KMS-11 (cell line): Measurements from ENCODE around the gene TMEM54.

Source experiments
- H2AFZ ChIP-seq: fragments of 200-600 bp; sonication (generic); 2 replicates; pipeline ENCODE4 v1.6.1; 2016; ENCODE audit warnings: antibody characterized with exemption, mixed run types, low read depth
- H3K27ac ChIP-seq: fragments of 200-600 bp; sonication (generic); 2 replicates; pipeline ENCODE4 v1.6.1; 2016; ENCODE audit warnings: mild to moderate bottlenecking, mixed run types
- H3K27me3 ChIP-seq: fragments of 200-600 bp; sonication (generic); 2 replicates; pipeline ENCODE4 v1.6.1; 2017; ENCODE audit warnings: mild to moderate bottlenecking, low read depth, mixed run types, moderate library complexity; ENCODE audit not compliant: insufficient read depth
- H3K36me3 ChIP-seq: fragments of 200-600 bp; sonication (generic); 2 replicates; pipeline ENCODE4 v1.6.1; 2017; ENCODE audit warnings: mild to moderate bottlenecking, mixed run types; ENCODE audit not compliant: insufficient read depth
- H3K4me1 ChIP-seq: fragments of 200-600 bp; sonication (generic); 2 replicates; pipeline ENCODE4 v1.6.1; 2016; ENCODE audit warnings: mild to moderate bottlenecking, low read depth, mixed run types; ENCODE audit not compliant: poor library complexity, severe bottlenecking
- H3K4me2 ChIP-seq: fragments of 200-600 bp; sonication (generic); 2 replicates; pipeline ENCODE4 v1.7.0; 2016; ENCODE audit warnings: mild to moderate bottlenecking, mixed run types
- H3K4me3 ChIP-seq: fragments of 200-600 bp; sonication (generic); IDR thresholded peaks from 2 replicates; pipeline ENCODE4 v1.6.1; 2017; ENCODE audit warnings: low read depth, low read length, mixed read lengths; ENCODE audit not compliant: insufficient read depth
- H3K79me2 ChIP-seq: fragments of 200-600 bp; sonication (generic); 2 replicates; pipeline ENCODE4 v1.6.1; 2016; ENCODE audit warnings: low read depth, mixed run types; ENCODE audit not compliant: insufficient read depth
- H3K9ac ChIP-seq: fragments of 200-600 bp; sonication (generic); 2 replicates; pipeline ENCODE4 v1.6.1; 2016; ENCODE audit warnings: mild to moderate bottlenecking, mixed run types
- H4K20me1 ChIP-seq: fragments of 200-600 bp; sonication (generic); 2 replicates; pipeline ENCODE4 v1.6.1; 2016; ENCODE audit warnings: mild to moderate bottlenecking, mixed run types; ENCODE audit not compliant: insufficient read depth
- CTCF ChIP-seq: fragments of 200-600 bp; sonication (generic); conservative IDR thresholded peaks from 2 replicates; pipeline ENCODE4 v1.6.1; 2017; ENCODE audit warnings: low read depth, mild to moderate bottlenecking, antibody characterized with exemption, low read length, moderate library complexity, mixed read lengths

TMEM54 gene

GRCh38 chr1:32947669-32948389, 46.6 kb upstream of the TMEM54 start:
- Histone ChIP-seq H3K27ac (no peak overlapping the region), H3K4me3 (no peak overlapping the region), H3K9ac (no peak overlapping the region), H4K20me1 (no peaks in the 10 kb centered on the region), H3K27me3 (no peaks in the 10 kb centered on the region), H3K79me2 (no peaks in the 10 kb centered on the region), H3K4me2 (no peak overlapping the region), H3K36me3 (no peaks in the 10 kb centered on the region), H3K4me1 (peaks cover 11% of the 10 kb centered on the region), H2AFZ (no peak overlapping the region)
- no peak for TF ChIP-seq CTCF

- Histone ChIP-seq H3K4me1 (peaks cover 14% of the 10 kb centered on the region), H3K9ac (no peak overlapping the region), H4K20me1 (no peaks in the 10 kb centered on the region), H3K4me3 (no peak overlapping the region), H3K27ac (no peak overlapping the region), H3K79me2 (no peaks in the 10 kb centered on the region), H3K4me2 (no peak overlapping the region), H2AFZ (no peak overlapping the region), H3K36me3 (no peaks in the 10 kb centered on the region), H3K27me3 (no peaks in the 10 kb centered on the region)
- no peak for TF ChIP-seq CTCF
These were observed 45.2 kb upstream of the TMEM54 start for GRCh38 chr1:32946413-32946812.

GRCh38 chr1:32944180-32944579, 43.0 kb upstream of the TMEM54 start:
- no peaks in the 10 kb centered on the region for H3K36me3 ChIP-seq
- H3K9ac ChIP-seq = no peak overlapping the region
- no peak overlapping the region for H3K4me2 ChIP-seq
- H2AFZ ChIP-seq = no peak overlapping the region
- no peaks in the 10 kb centered on the region for H3K27me3 ChIP-seq
- H3K4me3 ChIP-seq = no peak overlapping the region
- TF ChIP-seq CTCF = no peak
- no peaks in the 10 kb centered on the region for H4K20me1 ChIP-seq
- no peaks in the 10 kb centered on the region for H3K79me2 ChIP-seq
- peaks cover 37% of the 10 kb centered on the region for H3K4me1 ChIP-seq
- H3K27ac ChIP-seq = no peak overlapping the region

GRCh38 chr1:32939655-32940371, 38.6 kb upstream of the TMEM54 start:
- H3K79me2 ChIP-seq = no peaks in the 10 kb centered on the region
- no peak overlapping the region for H3K9ac ChIP-seq
- no peak overlapping the region; the same call in 1 of the 2 replicates for H3K27ac ChIP-seq
- peaks cover 35% of the 10 kb centered on the region for H3K4me1 ChIP-seq
- no peaks in the 10 kb centered on the region for H4K20me1 ChIP-seq
- no peaks in the 10 kb centered on the region for H3K27me3 ChIP-seq
- H2AFZ ChIP-seq = no peak overlapping the region
- H3K4me3 ChIP-seq = no peak overlapping the region
- peak overlapping the region; percentile 46; the same call in 1 of the 2 replicates for H3K4me2 ChIP-seq
- no peak for TF ChIP-seq CTCF
- no peaks in the 10 kb centered on the region for H3K36me3 ChIP-seq
